ENCODE data around the gene SOX1.

GRCh38 chr13:112057439-112057735 is 9.6 kb upstream of the SOX1 start:
- TF ChIP-seq GABPA (IDR thresholded peaks at IDR 0.05 in 1 of 2, conservative IDR thresholded peaks at IDR 0.05 in 1 of 2) (no peak), ZBTB33 (IDR thresholded peaks at IDR 0.05) (no peak), YY1 (IDR thresholded peaks at IDR 0.05) (no peak), CTCF (IDR thresholded peaks at IDR 0.05; ENCODE audit: low read depth, low read length, missing input control) (no peak), MAX (IDR thresholded peaks at IDR 0.05) (no peak), RXRA (IDR thresholded peaks at IDR 0.05) (no peak), TAF1 (conservative IDR thresholded peaks at IDR 0.05) (no peak), JUND (IDR thresholded peaks at IDR 0.05) (no peak), SP1 (IDR thresholded peaks at IDR 0.05) (no peak), NR2F2 (IDR thresholded peaks at IDR 0.05) (no peak), RAD21 (IDR thresholded peaks at IDR 0.05) (no peak)
